ENCODE data around the gene HNF1A. TPM values are rescaled to one million over a fixed set of nuclear protein-coding genes. Genes with fewer than 3 reads are reported as not detected.

Gene HNF1A
- total and polyA plus RNA-seq, 4 donors: 8.2 to 19.8 (median 10.6) TPM

DNA sequence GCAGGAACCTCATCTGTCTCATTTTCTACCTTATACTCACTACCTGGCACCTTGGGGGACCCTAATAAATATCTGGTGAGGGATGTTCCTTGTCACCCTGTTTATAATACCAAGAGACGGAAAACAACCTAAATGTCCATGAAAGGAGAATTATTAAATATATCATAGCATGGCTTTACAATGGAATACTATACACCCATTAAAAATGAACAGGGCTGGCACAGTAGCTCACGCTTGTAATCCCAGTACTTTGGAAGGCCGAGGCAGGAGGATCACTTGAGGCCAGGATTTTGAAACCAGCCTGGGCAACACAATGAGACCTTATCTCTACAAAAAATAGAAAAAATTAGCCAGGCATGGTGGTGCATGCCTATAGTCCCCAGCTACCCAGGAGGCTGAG, 39.8 kb upstream of the HNF1A start:
- WGBS: 94% methylated on average over 3 of the region's 3 CpGs
- DNase-seq (ENCODE audit: low spot score): no peak

DNA sequence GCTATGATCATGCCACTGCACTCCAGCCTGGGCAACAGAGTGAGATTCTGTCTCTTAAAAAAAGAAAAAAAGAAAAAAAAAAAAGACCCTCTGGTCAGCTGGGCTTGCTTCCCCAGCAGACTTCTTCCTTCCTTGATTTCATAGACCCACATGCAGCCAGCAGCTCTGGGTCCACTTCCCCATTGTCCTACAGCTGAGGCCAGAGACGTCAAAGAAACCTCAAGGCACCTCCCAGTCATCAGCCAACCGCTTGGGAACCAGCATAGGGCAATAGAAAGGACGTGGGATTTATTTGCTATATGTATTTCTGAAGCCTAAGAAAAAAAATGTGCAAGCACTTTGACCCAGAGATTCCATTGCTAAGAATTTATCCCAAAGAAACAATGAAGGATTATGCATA, 38.8 kb upstream of the HNF1A start:
- 62% methylated on average over 3 of the region's 3 CpGs for WGBS
- H3K4me3 ChIP-seq (ENCODE audit: low read depth in 1 of 3, low read length in 3 of 3): no peak overlapping the region
- no peak overlapping the region for H3K27ac ChIP-seq (ENCODE audit: low read depth in 1 of 2, low read length in 2 of 2)
- H3K9me3 ChIP-seq (ENCODE audit: control insufficient read depth in 4 of 4, low read length in 3 of 4): no peaks in the 10 kb centered on the region
- H3K9ac ChIP-seq (ENCODE audit: low read depth in 1 of 2, low read length in 2 of 2): no peak overlapping the region
- no peak for DNase-seq (ENCODE audit: low spot score)
- no peaks in the 10 kb centered on the region for H3K27me3 ChIP-seq (ENCODE audit: control insufficient read depth in 4 of 4, insufficient read depth in 4 of 4, low read length in 3 of 4)
- TF ChIP-seq EGR1 (IDR thresholded peaks at IDR 0.05; ENCODE audit: low read depth in 2 of 2) (no peak), RXRA (IDR thresholded peaks at IDR 0.05) (no peak), NR2F2 (IDR thresholded peaks at IDR 0.05) (no peak), GABPA (IDR thresholded peaks at IDR 0.05 in 1 of 2, conservative IDR thresholded peaks at IDR 0.05 in 1 of 2) (no peak), FOXA1 (IDR thresholded peaks at IDR 0.05) (no peak), HNF4A (conservative IDR thresholded peaks at IDR 0.05) (no peak)
- TF ChIP-seq, protein P1, sequence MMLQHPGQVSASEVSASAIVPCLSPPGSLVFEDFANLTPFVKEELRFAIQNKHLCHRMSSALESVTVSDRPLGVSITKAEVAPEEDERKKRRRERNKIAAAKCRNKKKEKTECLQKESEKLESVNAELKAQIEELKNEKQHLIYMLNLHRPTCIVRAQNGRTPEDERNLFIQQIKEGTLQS (IDR thresholded peaks at IDR 0.05): no peak
- TF ChIP-seq, protein P2, sequence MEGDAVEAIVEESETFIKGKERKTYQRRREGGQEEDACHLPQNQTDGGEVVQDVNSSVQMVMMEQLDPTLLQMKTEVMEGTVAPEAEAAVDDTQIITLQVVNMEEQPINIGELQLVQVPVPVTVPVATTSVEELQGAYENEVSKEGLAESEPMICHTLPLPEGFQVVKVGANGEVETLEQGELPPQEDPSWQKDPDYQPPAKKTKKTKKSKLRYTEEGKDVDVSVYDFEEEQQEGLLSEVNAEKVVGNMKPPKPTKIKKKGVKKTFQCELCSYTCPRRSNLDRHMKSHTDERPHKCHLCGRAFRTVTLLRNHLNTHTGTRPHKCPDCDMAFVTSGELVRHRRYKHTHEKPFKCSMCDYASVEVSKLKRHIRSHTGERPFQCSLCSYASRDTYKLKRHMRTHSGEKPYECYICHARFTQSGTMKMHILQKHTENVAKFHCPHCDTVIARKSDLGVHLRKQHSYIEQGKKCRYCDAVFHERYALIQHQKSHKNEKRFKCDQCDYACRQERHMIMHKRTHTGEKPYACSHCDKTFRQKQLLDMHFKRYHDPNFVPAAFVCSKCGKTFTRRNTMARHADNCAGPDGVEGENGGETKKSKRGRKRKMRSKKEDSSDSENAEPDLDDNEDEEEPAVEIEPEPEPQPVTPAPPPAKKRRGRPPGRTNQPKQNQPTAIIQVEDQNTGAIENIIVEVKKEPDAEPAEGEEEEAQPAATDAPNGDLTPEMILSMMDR (IDR thresholded peaks at IDR 0.05; ENCODE audit: low read depth, low read length, missing input control): no peak
- TF ChIP-seq, protein P3, sequence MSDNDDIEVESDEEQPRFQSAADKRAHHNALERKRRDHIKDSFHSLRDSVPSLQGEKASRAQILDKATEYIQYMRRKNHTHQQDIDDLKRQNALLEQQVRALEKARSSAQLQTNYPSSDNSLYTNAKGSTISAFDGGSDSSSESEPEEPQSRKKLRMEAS (IDR thresholded peaks at IDR 0.05): no peak
- H3K4me1 ChIP-seq (ENCODE audit: control insufficient read depth in 4 of 4, insufficient read depth in 4 of 4, low read length in 3 of 4): no peaks in the 10 kb centered on the region
- no peaks in the 10 kb centered on the region for H3K36me3 ChIP-seq (ENCODE audit: control insufficient read depth in 4 of 4, insufficient read depth in 3 of 4, low read depth in 1 of 4, low read length in 3 of 4)

More for the DNA sequence above, 39.8 kb upstream of the HNF1A start:
- Histone ChIP-seq H3K27ac (ENCODE audit: low read depth in 1 of 2, low read length in 2 of 2) (no peak overlapping the region), H3K9me3 (ENCODE audit: control insufficient read depth in 4 of 4, low read length in 3 of 4) (no peaks in the 10 kb centered on the region), H3K27me3 (ENCODE audit: control insufficient read depth in 4 of 4, insufficient read depth in 4 of 4, low read length in 3 of 4) (no peaks in the 10 kb centered on the region), H3K4me3 (ENCODE audit: low read depth in 1 of 3, low read length in 3 of 3) (no peak overlapping the region), H3K4me1 (ENCODE audit: control insufficient read depth in 4 of 4, insufficient read depth in 4 of 4, low read length in 3 of 4) (no peaks in the 10 kb centered on the region), H3K36me3 (ENCODE audit: control insufficient read depth in 4 of 4, insufficient read depth in 3 of 4, low read depth in 1 of 4, low read length in 3 of 4) (no peaks in the 10 kb centered on the region), H3K9ac (ENCODE audit: low read depth in 1 of 2, low read length in 2 of 2) (no peak overlapping the region)
- TF ChIP-seq YY1 (IDR thresholded peaks at IDR 0.05) (no peak), EGR1 (IDR thresholded peaks at IDR 0.05; ENCODE audit: low read depth in 2 of 2) (no peak), JUND (IDR thresholded peaks at IDR 0.05) (no peak)

DNA sequence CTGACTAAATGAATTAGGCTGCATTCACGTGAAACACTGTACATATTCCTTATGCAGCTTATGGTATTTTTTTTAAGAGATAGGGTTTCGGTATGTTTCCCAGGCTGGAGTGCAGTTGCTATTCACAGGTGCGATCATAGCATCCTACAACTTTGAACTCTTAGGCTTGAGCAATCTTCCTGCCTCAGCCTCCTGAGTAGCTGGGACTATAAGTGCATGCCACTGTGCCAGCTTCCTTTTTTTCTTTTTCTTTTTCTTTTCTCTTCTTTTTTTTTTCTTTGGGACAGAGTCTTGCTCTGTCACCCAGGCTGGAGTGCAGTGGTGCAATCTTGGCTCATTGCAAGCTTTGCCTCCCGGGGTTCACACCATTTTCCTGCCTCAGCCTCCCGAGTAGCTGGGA, 38.3 kb upstream of the HNF1A start:
- Histone ChIP-seq H3K36me3 (ENCODE audit: control insufficient read depth in 4 of 4, insufficient read depth in 3 of 4, low read depth in 1 of 4, low read length in 3 of 4) (no peaks in the 10 kb centered on the region), H3K27ac (ENCODE audit: low read depth in 1 of 2, low read length in 2 of 2) (no peak overlapping the region), H3K4me3 (ENCODE audit: low read depth in 1 of 3, low read length in 3 of 3) (no peak overlapping the region), H3K9ac (ENCODE audit: low read depth in 1 of 2, low read length in 2 of 2) (no peak overlapping the region), H3K4me1 (ENCODE audit: control insufficient read depth in 4 of 4, insufficient read depth in 4 of 4, low read length in 3 of 4) (peaks cover 0 to 2% (median 0%) of the 10 kb centered on the region in 4 donors), H3K9me3 (ENCODE audit: control insufficient read depth in 4 of 4, low read length in 3 of 4) (no peaks in the 10 kb centered on the region), H3K27me3 (ENCODE audit: control insufficient read depth in 4 of 4, insufficient read depth in 4 of 4, low read length in 3 of 4) (no peaks in the 10 kb centered on the region)
- 70% methylated on average over 5 of the region's 5 CpGs for WGBS
- TF ChIP-seq FOXA2 (IDR thresholded peaks at IDR 0.05): no peak
- TF ChIP-seq TAF1 (conservative IDR thresholded peaks at IDR 0.05): no peak
- no peak for TF ChIP-seq HNF4G (IDR thresholded peaks at IDR 0.05)
- TF ChIP-seq RAD21 (IDR thresholded peaks at IDR 0.05): no peak
- TF ChIP-seq FOXA1 (IDR thresholded peaks at IDR 0.05): no peak
- no peak for TF ChIP-seq JUND (IDR thresholded peaks at IDR 0.05)
- TF ChIP-seq, protein P4, sequence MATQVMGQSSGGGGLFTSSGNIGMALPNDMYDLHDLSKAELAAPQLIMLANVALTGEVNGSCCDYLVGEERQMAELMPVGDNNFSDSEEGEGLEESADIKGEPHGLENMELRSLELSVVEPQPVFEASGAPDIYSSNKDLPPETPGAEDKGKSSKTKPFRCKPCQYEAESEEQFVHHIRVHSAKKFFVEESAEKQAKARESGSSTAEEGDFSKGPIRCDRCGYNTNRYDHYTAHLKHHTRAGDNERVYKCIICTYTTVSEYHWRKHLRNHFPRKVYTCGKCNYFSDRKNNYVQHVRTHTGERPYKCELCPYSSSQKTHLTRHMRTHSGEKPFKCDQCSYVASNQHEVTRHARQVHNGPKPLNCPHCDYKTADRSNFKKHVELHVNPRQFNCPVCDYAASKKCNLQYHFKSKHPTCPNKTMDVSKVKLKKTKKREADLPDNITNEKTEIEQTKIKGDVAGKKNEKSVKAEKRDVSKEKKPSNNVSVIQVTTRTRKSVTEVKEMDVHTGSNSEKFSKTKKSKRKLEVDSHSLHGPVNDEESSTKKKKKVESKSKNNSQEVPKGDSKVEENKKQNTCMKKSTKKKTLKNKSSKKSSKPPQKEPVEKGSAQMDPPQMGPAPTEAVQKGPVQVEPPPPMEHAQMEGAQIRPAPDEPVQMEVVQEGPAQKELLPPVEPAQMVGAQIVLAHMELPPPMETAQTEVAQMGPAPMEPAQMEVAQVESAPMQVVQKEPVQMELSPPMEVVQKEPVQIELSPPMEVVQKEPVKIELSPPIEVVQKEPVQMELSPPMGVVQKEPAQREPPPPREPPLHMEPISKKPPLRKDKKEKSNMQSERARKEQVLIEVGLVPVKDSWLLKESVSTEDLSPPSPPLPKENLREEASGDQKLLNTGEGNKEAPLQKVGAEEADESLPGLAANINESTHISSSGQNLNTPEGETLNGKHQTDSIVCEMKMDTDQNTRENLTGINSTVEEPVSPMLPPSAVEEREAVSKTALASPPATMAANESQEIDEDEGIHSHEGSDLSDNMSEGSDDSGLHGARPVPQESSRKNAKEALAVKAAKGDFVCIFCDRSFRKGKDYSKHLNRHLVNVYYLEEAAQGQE (IDR thresholded peaks at IDR 0.05): no peak
- TF ChIP-seq, protein P3 (IDR thresholded peaks at IDR 0.05): no peak
- TF ChIP-seq YY1 (IDR thresholded peaks at IDR 0.05): no peak
- TF ChIP-seq, protein P2 (IDR thresholded peaks at IDR 0.05; ENCODE audit: low read depth, low read length, missing input control): no peak
- no peak for TF ChIP-seq RXRA (IDR thresholded peaks at IDR 0.05)
- TF ChIP-seq, protein P5, sequence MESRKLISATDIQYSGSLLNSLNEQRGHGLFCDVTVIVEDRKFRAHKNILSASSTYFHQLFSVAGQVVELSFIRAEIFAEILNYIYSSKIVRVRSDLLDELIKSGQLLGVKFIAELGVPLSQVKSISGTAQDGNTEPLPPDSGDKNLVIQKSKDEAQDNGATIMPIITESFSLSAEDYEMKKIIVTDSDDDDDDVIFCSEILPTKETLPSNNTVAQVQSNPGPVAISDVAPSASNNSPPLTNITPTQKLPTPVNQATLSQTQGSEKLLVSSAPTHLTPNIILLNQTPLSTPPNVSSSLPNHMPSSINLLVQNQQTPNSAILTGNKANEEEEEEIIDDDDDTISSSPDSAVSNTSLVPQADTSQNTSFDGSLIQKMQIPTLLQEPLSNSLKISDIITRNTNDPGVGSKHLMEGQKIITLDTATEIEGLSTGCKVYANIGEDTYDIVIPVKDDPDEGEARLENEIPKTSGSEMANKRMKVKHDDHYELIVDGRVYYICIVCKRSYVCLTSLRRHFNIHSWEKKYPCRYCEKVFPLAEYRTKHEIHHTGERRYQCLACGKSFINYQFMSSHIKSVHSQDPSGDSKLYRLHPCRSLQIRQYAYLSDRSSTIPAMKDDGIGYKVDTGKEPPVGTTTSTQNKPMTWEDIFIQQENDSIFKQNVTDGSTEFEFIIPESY (IDR thresholded peaks at IDR 0.05): no peak
- DNase-seq (ENCODE audit: low spot score): no peak
